NCI-H1048 (cell line): Measurements from ENCODE around the gene GCGR.

Source experiments
- DNase-seq: peaks from one replicate; lab custom pipeline; 2025; lab: John Stamatoyannopoulos, UW

Gene GCGR

GRCh38 chr17:81803728-81804558 is at the start of gene GCGR:
Gene GCGR (plus strand): TSS chr17:81804150. CDS start chr17:81809019, 4,869 bp downstream.
- no peak for DNase-seq

- no peak for DNase-seq
Observed at GRCh38 chr17:81792675-81793615, 11.0 kb upstream of the GCGR start.

- DNase-seq, result no peak
Observed at GRCh38 chr17:81794074-81794476, 9.9 kb upstream of the GCGR start.

- DNase-seq, result no peak
Observed at GRCh38 chr17:81794509-81794908, 9.4 kb upstream of the GCGR start.

GRCh38 chr17:81801327-81801726 is 2.6 kb upstream of the GCGR start:
- DNase-seq, result no peak

GRCh38 chr17:81802048-81802758 is 1.7 kb upstream of the GCGR start:
- DNase-seq, result no peak

GRCh38 chr17:81802856-81803643 is 900 bp upstream of the GCGR start:
- DNase-seq, result no peak

GRCh38 chr17:81804559-81805399 is 829 bp downstream of the GCGR start:
- DNase-seq, result no peak

- DNase-seq, result no peak
Observed at GRCh38 chr17:81805707-81806460, 1.9 kb downstream of the GCGR start.

- DNase-seq, result no peak
Observed at GRCh38 chr17:81806461-81807209, 2.7 kb downstream of the GCGR start.

- no peak for DNase-seq
Observed at GRCh38 chr17:81807210-81807719, 3.3 kb downstream of the GCGR start.

GRCh38 chr17:81807839-81808238 is 3.9 kb downstream of the GCGR start:
- no peak for DNase-seq

- DNase-seq, result no peak
Observed at GRCh38 chr17:81808778-81809555, 5.0 kb downstream of the GCGR start.

GRCh38 chr17:81809556-81809998 is 5.6 kb downstream of the GCGR start:
- no peak for DNase-seq

GRCh38 chr17:81810476-81810875 is 6.5 kb downstream of the GCGR start:
- no peak for DNase-seq

- no peak for DNase-seq
Observed at GRCh38 chr17:81810892-81811704, 7.1 kb downstream of the GCGR start.
